Dendritic cell treated with granulocyte-macrophage colony-stimulating factor and Interleukin-4, amounts not matched to agents 40 ng/mL and 50 ng/mL, for 4 days (primary cell): ENCODE measurements around the gene TDRD7.
"Not testable (repeated sequence)": the region's sequence is repeated elsewhere in the genome, so short reads cannot be mapped to it uniquely, and the experiment has no call there.

ENCODE experiments used
- H3K27ac Mint-ChIP-seq: one replicate; pipeline ENCODE4 v1.8.0; 2022; ENCODE audit warnings: mild to moderate bottlenecking, mixed read lengths
- H3K27me3 Mint-ChIP-seq: one replicate; pipeline ENCODE4 v1.8.0; 2022; ENCODE audit warnings: mild to moderate bottlenecking, mixed read lengths
- H3K36me3 Mint-ChIP-seq: one replicate; pipeline ENCODE4 v1.8.0; 2022; ENCODE audit warnings: low read depth, mixed read lengths
- H3K4me1 Mint-ChIP-seq: one replicate; pipeline ENCODE4 v1.8.0; 2022; ENCODE audit warnings: low read depth, mixed read lengths
- H3K4me3 Mint-ChIP-seq: one replicate; pipeline ENCODE4 v1.8.0; 2022; ENCODE audit warnings: mild to moderate bottlenecking, moderate library complexity, mixed read lengths
- H3K9me3 Mint-ChIP-seq: one replicate; pipeline ENCODE4 v1.8.0; 2022; ENCODE audit warnings: mixed read lengths
- intact Hi-C: fragments of 100-400 bp; cut with micrococcal nuclease; formaldehyde crosslinking; loops from one replicate; pipeline ENCODE4 v1.15.0; 2022

The TDRD7 gene

DNA sequence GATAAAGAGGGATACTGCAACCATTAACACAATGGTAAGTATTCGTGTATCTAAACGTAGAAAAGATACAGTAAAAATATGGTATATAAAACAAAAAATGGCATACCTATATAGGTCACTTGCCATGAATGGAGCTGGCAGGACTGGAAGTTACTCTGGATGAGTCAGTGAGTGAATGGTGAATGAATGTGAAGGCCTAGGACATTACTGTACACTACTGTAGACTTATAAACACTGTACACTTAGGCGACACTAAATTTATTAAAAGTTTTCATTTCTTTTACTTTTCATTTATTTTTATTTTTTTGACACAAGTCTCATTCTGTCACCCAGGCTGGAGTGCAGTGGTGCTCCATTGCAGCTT, 14.1 kb downstream of the TDRD7 start:
- H3K27me3 Mint-ChIP-seq, result no peaks in the 10 kb centered on the region
- H3K27ac Mint-ChIP-seq, result no peak overlapping the region
- peaks cover 11% of the 10 kb centered on the region for H3K4me1 Mint-ChIP-seq
- H3K36me3 Mint-ChIP-seq, result peaks cover 38% of the 10 kb centered on the region
- H3K9me3 Mint-ChIP-seq, result no peaks in the 10 kb centered on the region
- intact Hi-C loops, result no loop called here
- H3K4me3 Mint-ChIP-seq, result no peak overlapping the region

DNA sequence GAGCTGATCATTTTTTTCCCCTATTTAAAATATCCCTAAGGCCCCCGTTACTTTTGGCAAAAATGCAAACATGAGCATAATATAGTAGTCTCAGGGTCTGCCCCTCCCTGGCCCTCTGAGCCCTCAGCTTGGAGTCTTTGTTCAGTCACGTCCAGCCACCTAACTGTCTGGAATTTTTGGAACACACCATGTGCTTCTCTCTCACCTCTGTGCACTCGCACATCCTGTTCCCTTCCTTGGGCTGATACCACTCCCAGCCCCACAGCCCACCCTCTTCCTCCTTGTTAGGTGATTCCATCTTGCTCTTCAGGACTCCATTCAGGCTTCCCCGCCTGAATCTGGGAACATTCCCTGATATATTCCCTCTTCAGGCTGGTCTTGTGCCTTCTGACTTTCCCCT, 16.0 kb downstream of the TDRD7 start:
- Mint-ChIP-seq H3K27ac (no peak overlapping the region), H3K4me1 (peaks cover 11% of the 10 kb centered on the region), H3K4me3 (no peak overlapping the region), H3K27me3 (no peaks in the 10 kb centered on the region), H3K36me3 (peaks cover 54% of the 10 kb centered on the region), H3K9me3 (no peaks in the 10 kb centered on the region)
- intact Hi-C loops, result no loop called here

DNA sequence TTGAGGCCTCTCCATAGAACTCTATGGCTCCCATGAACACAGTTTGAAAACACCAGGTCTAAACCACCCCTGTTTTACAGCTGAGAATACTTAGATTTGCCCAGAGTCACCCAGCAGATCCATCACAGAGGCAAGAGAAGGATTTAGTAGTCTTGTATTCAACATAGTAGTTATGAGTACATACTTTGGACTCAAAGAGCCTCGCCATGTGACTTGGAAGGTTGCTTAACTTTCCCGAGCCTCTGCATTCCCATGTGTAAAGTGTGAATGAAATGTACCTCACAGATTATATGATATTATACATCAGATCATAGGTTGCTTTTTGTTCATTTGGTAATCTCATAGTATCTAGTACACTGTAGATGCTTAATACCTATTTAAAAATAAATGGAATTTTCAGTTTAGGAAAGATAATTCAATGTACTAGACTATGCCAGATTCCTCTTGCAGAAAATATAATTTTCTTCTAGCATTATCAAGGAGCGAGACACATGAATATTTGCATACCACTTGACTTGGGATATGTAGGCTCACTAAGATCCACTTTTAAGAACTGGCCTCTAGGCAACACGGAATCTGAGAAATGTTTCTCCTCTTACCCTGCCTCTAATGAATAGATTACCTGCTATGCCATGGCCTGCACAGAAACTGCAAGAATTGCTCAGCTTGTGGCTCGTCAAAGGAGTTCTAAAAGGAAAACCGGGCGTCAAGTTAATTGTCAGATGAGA, 18.6 kb downstream of the TDRD7 start:
- intact Hi-C loops, result no loop called here

DNA sequence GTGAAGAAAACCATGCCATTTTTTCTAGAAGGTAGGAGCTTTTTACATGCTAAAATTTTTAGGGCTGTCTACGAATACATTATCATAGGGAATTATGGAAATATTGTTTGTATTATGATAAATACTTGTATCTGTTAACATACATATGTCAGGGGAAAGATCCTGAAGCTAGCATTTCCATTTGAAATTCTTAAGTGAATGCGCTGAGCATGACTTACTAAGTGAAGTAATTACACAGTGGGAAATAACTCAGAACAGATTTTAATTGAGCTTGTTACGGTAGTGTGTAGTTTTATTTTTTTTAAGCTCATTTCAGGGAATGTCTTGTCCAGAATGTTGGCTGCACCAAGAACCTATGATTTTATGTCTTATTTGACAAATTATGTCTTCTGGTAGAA, 19.1 kb downstream of the TDRD7 start:
- Mint-ChIP-seq H3K9me3 (no peaks in the 10 kb centered on the region), H3K27ac (no peak overlapping the region), H3K4me3 (no peak overlapping the region), H3K27me3 (no peaks in the 10 kb centered on the region), H3K36me3 (peaks cover 69% of the 10 kb centered on the region), H3K4me1 (peaks cover 11% of the 10 kb centered on the region)
- intact Hi-C loops, result no loop called here

More for the DNA sequence above, 18.6 kb downstream of the TDRD7 start:
- Mint-ChIP-seq H3K4me1 (peaks cover 11% of the 10 kb centered on the region), H3K9me3 (no peaks in the 10 kb centered on the region), H3K27me3 (no peaks in the 10 kb centered on the region), H3K27ac (no peak overlapping the region), H3K4me3 (no peak overlapping the region), H3K36me3 (peaks cover 69% of the 10 kb centered on the region)

DNA sequence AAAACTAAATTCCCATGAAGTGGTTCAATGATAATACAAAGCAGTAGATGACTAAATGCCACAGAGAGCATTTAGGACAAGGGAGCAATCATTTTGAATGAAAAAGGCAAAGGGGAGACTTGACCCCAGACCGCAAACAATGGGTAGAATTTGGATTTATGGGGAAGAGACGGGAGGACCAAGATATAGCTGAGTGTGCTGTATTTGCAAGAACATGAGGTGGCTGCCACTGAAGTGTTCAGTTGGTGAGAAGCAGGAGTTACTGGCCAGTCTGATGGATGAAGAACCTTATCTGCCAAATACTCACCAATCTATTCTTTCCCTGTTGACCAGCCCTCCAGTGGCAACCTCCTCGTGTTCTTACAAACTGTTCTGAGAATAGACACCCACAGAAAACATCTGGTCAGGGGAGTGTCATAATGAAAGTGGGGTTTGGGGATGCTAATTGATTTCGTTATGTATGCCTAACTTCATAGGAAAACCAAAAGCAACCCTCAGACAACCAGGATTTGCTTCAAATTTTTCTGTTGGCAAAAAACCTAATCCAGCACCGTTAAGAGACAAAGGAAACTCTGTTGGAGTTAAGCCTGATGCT, 19.8 kb downstream of the TDRD7 start:
- no peaks in the 10 kb centered on the region for H3K9me3 Mint-ChIP-seq
- intact Hi-C loops, result no loop called here
- peaks cover 11% of the 10 kb centered on the region for H3K4me1 Mint-ChIP-seq
- H3K27ac Mint-ChIP-seq, result no peak overlapping the region
- H3K27me3 Mint-ChIP-seq, result no peaks in the 10 kb centered on the region
- H3K36me3 Mint-ChIP-seq, result peaks cover 69% of the 10 kb centered on the region
- H3K4me3 Mint-ChIP-seq, result no peak overlapping the region

DNA sequence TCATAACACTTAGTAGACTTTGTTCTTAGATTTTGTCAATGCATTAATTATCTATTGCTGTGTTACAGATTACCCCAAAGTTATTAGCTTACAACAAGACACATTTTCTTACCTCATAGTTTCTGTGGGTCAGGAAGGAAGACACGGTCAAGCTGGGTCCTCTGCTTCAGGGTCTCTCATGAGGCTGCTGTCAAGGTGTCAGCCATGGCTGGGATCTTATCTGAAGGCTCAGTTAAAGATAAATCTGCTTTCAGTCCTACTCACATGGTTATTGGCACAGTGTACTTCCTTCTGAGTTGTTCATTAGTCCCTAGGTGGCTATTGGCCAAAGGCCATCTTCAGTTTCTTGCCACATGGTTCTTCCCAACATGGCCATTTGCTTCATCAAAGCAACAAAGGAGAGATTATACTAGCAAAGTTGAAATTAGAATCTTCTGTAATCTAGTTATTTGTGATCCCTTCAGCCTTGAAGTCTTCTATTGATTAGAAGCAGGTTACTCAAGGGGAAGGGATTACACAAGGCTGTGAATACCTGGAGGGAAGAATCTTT, 25.2 kb downstream of the TDRD7 start:
- Mint-ChIP-seq H3K4me3 (no peak overlapping the region), H3K4me1 (peaks cover 9% of the 10 kb centered on the region), H3K27ac (no peak overlapping the region), H3K27me3 (no peaks in the 10 kb centered on the region), H3K9me3 (no peaks in the 10 kb centered on the region), H3K36me3 (peaks cover 50% of the 10 kb centered on the region)
- intact Hi-C loops, result no loop called here

DNA sequence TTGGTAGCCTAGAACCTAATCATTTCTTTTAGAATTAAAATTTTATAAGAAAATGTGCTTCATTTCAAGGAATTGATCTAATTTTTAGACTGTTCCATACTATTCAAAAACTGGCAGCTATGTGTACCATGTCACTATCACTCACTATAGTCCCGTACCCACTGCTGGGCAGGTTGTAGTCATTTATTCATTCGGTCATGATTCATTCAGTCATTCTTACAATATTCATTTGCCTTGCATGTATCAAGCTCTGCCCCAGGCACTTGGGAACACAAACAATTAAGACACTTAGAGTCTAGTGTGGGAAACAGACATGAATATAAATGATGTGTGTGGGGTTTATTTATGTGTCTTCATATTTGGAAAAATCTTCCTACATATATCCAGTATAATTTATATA, 26.4 kb downstream of the TDRD7 start:
- no peak overlapping the region for H3K27ac Mint-ChIP-seq
- H3K9me3 Mint-ChIP-seq, result no peaks in the 10 kb centered on the region
- intact Hi-C loops, result no loop called here
- H3K4me1 Mint-ChIP-seq, result peaks cover 14% of the 10 kb centered on the region
- H3K4me3 Mint-ChIP-seq, result no peak overlapping the region
- no peaks in the 10 kb centered on the region for H3K27me3 Mint-ChIP-seq
- H3K36me3 Mint-ChIP-seq, result peaks cover 52% of the 10 kb centered on the region

DNA sequence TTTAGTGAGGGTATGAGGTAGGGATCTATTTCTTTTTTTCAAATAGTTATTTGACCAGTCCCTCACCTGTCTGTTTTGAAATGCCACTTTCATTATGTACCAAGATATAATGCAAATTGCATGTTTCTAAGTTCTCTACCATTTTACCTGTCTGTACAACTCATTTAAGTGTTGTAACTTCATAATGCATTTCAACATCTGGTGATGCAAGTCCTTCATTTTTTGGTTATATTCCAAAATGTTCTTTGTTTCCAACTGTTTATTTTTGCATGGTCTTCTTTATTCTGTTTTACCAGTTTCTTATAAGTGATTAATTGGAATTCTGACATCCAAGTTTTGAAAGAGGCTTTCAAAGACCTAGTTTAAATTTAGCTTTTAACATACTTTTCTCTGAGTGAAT, 26.8 kb downstream of the TDRD7 start:
- Mint-ChIP-seq H3K4me3 (no peak overlapping the region), H3K9me3 (no peaks in the 10 kb centered on the region), H3K36me3 (peaks cover 50% of the 10 kb centered on the region)

DNA sequence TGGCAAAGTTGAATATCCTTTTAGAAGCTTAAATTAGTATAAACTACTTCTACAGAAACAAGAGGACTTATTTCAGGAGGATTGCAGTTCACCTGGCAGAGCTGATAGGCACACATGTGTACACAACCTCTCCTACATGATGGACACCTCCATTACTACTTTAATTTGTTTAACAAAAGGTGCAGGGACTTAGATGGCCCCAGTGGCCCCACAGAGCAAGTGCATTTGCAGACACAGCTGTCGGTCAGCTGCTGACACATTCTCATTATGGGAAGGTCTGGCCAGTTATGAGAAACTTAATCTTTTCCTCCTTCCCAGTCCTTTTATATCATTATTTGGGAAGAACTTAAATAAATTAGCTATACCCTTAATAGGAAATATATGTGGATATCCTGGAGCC, 28.3 kb downstream of the TDRD7 start:
- Mint-ChIP-seq H3K36me3 (peaks cover 36% of the 10 kb centered on the region), H3K9me3 (no peaks in the 10 kb centered on the region), H3K27me3 (no peaks in the 10 kb centered on the region), H3K4me1 (peaks cover 28% of the 10 kb centered on the region), H3K27ac (no peak overlapping the region), H3K4me3 (no peak overlapping the region)
- intact Hi-C loops, result no loop called here

More for the DNA sequence above, 26.8 kb downstream of the TDRD7 start:
- Mint-ChIP-seq H3K27ac (no peak overlapping the region), H3K27me3 (no peaks in the 10 kb centered on the region), H3K4me1 (peaks cover 18% of the 10 kb centered on the region)
- intact Hi-C loops, result no loop called here

DNA sequence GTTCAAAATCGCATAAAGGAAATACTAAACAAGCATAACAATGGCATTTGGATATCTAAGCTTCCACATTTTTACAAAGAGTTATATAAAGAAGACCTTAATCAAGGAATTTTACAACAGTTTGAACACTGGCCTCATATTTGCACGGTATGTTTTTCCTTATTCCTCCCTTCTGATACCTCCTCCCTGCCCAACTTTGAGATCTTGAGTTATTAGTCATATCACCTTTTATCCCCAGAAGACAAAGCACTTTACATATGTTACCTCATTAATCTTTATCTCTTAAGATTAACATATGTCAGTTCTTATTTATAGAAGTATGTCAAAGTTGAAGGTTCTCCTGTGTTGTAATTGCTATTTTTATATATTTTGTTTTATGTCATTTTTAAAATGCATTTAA, 29.8 kb downstream of the TDRD7 start:
- intact Hi-C loops, result no loop called here
- Mint-ChIP-seq H3K36me3 (peaks cover 34% of the 10 kb centered on the region), H3K27ac (no peak overlapping the region), H3K4me3 (no peak overlapping the region), H3K9me3 (no peaks in the 10 kb centered on the region), H3K27me3 (no peaks in the 10 kb centered on the region), H3K4me1 (peaks cover 32% of the 10 kb centered on the region)

DNA sequence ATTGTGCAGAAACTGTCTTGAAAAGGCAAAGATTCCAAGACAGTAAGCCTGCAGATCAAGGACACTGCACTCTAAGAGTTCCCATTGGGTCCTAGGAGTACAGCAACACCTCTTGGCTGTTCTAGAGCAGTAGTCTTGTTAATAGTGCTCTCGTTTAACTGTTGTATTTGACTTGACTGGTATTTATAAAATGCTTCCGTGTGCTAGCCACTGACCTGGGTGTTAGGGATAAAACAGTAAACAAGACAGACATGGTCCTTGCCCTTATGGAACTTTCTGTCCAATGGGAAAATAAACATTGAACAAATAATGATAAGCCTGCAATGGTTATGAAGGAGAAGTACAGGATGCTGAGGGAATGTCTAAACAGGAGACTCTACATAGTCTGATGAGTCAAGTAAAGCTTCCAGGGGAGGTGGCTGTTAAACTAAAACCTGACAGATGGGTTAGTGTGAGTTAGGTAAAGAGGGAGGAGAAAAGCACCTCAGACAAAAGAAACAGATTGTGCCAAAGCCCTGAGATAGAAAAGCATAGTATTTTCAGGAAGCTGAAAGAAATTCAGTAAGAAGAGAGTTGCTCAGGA, 33.3 kb downstream of the TDRD7 start:
- H3K27ac Mint-ChIP-seq, result no peak overlapping the region
- H3K4me3 Mint-ChIP-seq, result no peak overlapping the region
- intact Hi-C loops, result no loop called here
- no peaks in the 10 kb centered on the region for H3K27me3 Mint-ChIP-seq
- H3K36me3 Mint-ChIP-seq, result peaks cover 44% of the 10 kb centered on the region
- no peaks in the 10 kb centered on the region for H3K9me3 Mint-ChIP-seq
- peaks cover 41% of the 10 kb centered on the region for H3K4me1 Mint-ChIP-seq

DNA sequence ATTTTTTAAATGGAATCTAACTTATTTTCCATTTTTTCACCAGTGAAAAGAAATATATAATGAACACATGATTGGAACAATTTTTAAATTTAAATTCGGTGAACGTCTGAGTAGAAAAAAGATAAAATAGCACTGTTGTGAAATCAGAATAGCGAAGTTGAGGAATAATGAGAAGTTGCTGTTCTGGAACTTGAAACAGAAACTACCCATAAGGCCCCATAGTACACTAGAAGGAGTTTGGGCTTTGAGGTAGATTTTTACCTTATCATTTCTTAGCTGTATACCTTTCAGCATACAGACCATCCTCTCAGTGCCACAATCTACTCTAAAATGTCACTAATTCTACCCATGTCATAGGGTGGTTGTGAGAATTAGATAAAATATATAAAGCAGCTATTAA, 35.1 kb downstream of the TDRD7 start:
- Mint-ChIP-seq H3K36me3 (peaks cover 44% of the 10 kb centered on the region), H3K4me1 (peaks cover 37% of the 10 kb centered on the region), H3K4me3 (no peak overlapping the region), H3K27me3 (no peaks in the 10 kb centered on the region), H3K9me3 (no peaks in the 10 kb centered on the region), H3K27ac (peak overlapping the region; percentile 74)
- intact Hi-C loops, result no loop called here

DNA sequence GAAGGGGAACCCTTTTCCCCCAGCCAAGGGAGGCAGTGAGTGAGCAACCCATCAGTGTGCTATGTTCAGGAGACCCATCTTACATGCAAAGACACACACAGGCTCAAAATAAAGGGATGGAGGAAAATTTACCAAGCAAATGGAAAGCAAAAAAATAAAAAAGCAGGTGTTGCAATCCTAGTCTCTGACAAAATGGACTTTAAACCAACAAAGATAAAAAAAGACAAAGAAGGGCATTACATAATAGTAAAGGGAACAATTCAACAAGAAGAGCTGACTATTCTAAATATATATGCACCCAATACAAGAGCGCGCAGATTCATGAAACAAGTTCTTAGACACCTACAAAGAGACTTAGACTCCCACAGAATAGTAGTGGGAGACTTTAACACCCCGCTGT, 41.7 kb downstream of the TDRD7 start:
- H3K27ac Mint-ChIP-seq, H3K27me3 Mint-ChIP-seq: not testable (repeated sequence)

DNA sequence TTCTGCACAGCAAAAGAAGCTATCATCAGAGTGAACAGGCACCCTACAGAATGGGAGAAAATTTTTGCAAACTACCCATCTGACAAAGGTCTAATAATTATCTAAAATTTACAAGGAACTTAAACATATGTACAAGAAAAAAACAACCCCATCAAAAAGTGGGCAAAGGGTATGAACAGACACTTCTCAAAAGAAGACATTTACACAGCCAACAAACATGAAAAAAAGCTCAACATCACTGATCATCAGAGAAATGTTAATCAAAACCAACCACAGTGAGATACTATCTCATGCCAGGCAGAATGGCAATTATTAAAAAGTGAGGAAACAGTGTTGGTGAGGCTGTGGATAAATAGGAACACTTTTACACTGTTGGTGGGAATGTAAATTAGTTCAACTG, 44.9 kb downstream of the TDRD7 start:
- intact Hi-C loops, H3K27ac Mint-ChIP-seq, H3K4me3 Mint-ChIP-seq, H3K27me3 Mint-ChIP-seq, H3K9me3 Mint-ChIP-seq: not testable (repeated sequence)
- Mint-ChIP-seq H3K4me1 (peaks cover 10% of the 10 kb centered on the region), H3K36me3 (peaks cover 47% of the 10 kb centered on the region)

More for the DNA sequence above, 41.7 kb downstream of the TDRD7 start:
- Mint-ChIP-seq H3K4me1 (peaks cover 10% of the 10 kb centered on the region), H3K36me3 (peaks cover 48% of the 10 kb centered on the region)
- H3K9me3 Mint-ChIP-seq, intact Hi-C loops, H3K4me3 Mint-ChIP-seq: not testable (repeated sequence)
